ENCODE measurements around the gene PGPEP1.

- TF ChIP-seq JUN (IDR thresholded peaks at IDR 0.05; ENCODE audit: borderline replicate concordance, insufficient read depth, insufficient read length, low read depth) (no peak), CTCF (IDR thresholded peaks at IDR 0.05; ENCODE audit: extremely low read depth in 1 of 2, insufficient read depth in 1 of 2, low read depth in 1 of 2, low read length in 2 of 2) (no peak), POLR2A (IDR thresholded peaks at IDR 0.05; ENCODE audit: low read depth, low read length) (no peak), MAX (IDR thresholded peaks at IDR 0.05; ENCODE audit: insufficient read depth, insufficient read length) (no peak)
These were observed 4.3 kb upstream of the PGPEP1 start for GRCh38 chr19:18336121-18336520.
